GF-D8 (cell line): ENCODE results near the gene C6orf163.

Source experiments
- DNase-seq: peaks from one replicate; lab custom pipeline; 2025; lab: John Stamatoyannopoulos, UW

The C6orf163 gene

DNA sequence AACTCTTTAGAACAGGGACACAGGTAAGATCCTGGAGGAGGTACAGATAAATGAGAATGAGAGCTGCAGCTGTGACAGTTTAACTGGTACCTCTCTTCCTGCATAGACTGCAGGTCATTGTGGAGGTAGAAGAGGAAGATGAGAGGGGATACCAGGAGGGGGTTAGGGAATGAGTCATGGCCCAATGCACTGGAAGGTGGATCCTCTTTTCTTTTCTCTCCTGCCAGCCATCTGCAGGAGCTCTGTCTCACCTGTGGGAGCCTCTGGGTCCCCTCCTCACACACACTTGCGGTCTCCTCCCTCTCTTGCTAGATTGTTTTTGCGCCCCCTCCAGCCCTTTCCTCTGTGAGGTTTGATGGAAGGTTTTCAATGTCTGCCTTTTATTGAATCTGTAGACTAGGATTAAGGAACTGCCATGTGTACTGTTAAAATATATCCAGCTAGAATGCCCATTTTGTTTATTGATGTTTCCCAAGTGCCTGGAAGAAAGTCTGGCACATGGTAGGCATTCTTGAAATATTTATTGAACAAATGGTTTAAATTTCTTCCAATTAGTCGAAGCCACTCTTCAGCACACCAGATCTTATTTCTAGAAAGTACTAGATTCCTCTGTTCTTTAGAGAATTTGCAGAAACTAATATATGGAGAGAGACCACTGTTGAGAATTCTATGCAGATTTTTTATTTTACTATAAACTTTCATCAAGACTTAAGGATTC lies 13.0 kb downstream of the C6orf163 start:
- DNase-seq: no peak

- no peak for DNase-seq
Observed at GRCh38 chr6:87364602-87365252, 20.1 kb downstream of the C6orf163 start.

DNA sequence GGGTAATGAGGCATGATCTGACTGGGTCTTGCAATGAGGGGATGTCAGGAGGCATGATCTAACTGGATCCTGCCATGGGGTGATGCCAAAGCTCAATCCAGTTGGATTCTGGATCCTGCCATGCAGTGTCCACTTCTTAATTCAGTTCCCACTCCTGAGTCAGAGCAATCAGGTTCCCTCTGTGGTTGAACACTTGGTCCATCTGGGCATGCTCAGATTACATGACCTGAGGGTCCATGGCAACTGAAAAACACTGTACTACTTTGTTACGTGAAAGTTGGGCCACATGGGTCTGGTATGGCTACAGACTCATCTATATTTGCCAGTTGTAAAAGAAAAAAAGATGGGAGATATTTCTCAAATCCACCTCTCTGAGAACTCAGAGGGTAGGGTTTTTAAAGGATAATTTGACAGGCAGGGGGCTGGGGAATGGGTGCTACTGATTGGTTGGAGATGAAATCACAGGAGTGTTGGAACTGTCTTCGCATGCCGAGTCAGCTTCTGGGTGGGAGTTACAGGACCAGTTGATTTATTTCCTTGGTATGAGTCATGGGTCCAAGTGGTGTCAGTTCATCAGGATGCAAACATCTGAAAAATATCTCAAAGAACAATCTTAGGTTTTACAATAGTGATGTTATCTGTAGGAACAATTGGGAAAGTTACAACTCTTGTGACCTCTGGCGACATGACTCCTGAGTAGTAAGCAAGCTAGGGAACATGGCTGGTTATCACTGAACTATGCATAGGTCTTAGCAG lies 21.6 kb downstream of the C6orf163 start:
- no peak for DNase-seq

GRCh38 chr6:87366899-87367298 lies 22.3 kb downstream of the C6orf163 start:
- no peak for DNase-seq

DNA sequence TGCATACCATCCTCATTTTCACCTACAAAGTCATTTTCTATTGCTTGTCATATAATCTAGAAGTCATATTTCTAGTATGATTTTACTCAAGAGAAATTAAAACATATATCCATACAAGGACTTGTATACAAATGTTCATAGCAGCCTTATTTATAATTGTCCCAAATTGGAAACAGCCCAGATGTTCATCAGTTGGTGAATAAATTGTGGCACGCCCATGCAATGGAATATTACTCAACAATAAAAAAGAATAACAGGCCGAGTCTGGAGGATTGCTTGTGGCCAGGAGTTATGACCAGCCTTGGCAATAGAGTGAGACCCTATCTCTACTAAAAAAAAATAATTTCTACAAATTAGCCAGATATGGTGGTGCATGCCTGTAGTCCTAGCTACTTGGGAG lies 28.8 kb downstream of the C6orf163 start:
- DNase-seq: no peak

- DNase-seq: no peak
Observed at GRCh38 chr6:87375315-87375714, 30.7 kb downstream of the C6orf163 start.

- DNase-seq: no peak
Observed at GRCh38 chr6:87376643-87377042, 32.0 kb downstream of the C6orf163 start.

GRCh38 chr6:87378947-87379346 lies 34.3 kb downstream of the C6orf163 start:
- DNase-seq: no peak

GRCh38 chr6:87382861-87383260 lies 38.2 kb downstream of the C6orf163 start:
- no peak for DNase-seq

DNA sequence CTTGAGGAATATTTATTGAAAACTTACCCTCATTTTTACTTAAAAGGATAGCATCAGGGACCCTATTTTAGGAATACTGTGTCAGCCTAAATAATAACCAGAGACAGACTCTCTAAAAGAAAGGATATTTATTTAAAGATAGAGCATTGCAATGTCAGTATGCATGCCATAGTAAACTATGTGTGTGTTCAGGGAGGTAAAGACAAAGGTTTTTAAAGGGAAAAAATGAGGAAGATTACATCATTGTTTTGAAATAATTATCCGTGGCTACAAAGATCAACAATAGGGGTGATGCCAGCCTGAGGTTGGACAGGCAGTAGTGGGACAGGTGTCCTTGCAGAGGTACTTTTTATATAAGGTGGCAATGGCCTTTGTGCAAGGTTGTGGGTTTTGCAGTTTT lies 39.4 kb downstream of the C6orf163 start:
- DNase-seq: no peak

DNA sequence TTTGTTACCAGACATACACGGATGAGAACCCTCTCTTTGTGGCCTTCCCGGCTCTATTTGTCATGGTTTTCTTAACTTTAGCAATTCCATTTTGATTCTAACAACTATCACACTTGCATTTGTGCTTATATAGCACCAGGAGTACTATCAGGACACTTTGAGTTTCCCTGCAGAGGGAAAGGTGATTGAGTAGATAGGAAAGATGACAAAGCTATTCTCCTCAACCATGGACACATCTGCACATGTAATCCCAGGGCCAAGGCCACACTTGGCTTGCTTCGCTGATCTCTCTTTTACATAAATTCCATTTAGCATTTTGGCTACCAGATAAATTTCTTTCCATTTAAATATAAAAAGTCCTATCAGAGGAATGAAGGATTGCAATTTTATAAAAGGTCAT lies 39.8 kb downstream of the C6orf163 start:
- DNase-seq: no peak

GRCh38 chr6:87391334-87391733 lies 46.7 kb downstream of the C6orf163 start:
- no peak for DNase-seq

DNA sequence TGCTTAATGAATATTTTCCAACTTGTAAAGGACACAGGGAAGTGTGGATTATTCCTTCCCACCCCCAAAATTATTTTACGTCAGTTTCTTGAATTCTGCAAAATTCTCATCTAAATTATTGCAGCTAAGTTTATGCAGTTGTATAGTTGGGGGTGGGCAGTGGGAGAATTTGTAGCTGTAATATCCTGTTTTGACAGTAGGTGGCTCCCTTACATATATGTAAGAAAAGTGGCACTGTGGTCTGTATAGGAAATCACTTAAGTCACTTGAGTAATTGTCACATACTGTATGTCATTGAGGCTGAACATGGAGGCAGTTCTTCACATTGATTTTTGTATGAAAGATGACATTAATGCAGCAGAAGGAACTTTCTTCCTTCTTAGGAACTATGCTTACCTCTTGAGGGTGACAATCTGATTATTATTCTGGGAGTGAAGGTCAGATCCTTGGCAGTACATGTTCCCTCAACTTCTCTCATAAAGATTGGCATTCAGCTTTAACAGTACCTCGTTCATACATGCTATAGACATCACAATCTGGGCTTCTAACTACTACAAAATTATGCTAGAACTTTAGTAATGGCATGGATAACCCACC lies 48.5 kb downstream of the C6orf163 start:
- DNase-seq: peak; percentile 63

DNA sequence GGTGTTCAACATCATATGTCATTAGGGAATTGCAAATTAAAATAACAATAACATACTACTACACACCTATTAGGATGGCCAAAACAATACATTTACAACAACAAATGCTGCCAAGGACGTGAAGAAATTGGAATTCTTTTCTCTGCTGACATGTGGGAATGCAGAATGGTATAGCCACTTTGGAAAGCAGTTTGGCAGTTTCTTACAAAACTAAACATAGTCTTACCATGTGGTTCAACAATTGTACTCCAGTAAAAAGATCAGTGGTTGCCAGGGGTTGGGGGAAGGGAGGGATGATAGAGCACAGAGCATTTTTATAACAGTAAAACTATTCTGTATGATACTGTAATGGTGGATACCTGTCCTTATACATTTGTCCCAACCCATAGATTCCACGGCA lies 50.8 kb downstream of the C6orf163 start:
- DNase-seq: no peak

GRCh38 chr6:87396595-87397392 lies 52.2 kb downstream of the C6orf163 start:
- DNase-seq: peak; percentile 57

- no peak for DNase-seq
Observed at GRCh38 chr6:87397656-87398055, 53.0 kb downstream of the C6orf163 start.

- DNase-seq: no peak
Observed at GRCh38 chr6:87401832-87402231, 57.2 kb downstream of the C6orf163 start.

GRCh38 chr6:87407561-87407900 lies 62.9 kb downstream of the C6orf163 start:
- DNase-seq: no peak

GRCh38 chr6:87407901-87408720 lies 63.5 kb downstream of the C6orf163 start, which contains the start of gene CFAP206:
Gene CFAP206 (plus strand): TSS chr6:87407972. CDS start chr6:87409840, 1,868 bp downstream.
- peak; percentile 54 for DNase-seq

- no peak for DNase-seq
Observed at GRCh38 chr6:87408721-87409155, 64.1 kb downstream of the C6orf163 start.
